GM13977 (cell line): ENCODE measurements around the gene TNFRSF8.

Experiments
- DNase-seq: peaks from one replicate; pipeline ENCODE4 v3.0.0; 2012; ENCODE audit warnings: low spot score
- in situ Hi-C: fragments of 300-500 bp; cut with MboI; formaldehyde crosslinking; loops from one replicate; pipeline ENCODE4 v1.12.0; 2022; ENCODE audit warnings: low sequenced_read_pairs, low pct_unique_long_range_greater_than_20kb, mixed read lengths, inconsistent platforms; ENCODE audit not compliant: unreplicated experiment
- TF ChIP-seq, protein P1 (sequence below): IDR thresholded peaks from 2 replicates; pipeline ENCODE4 v1.5.1; 2012; ENCODE audit warnings: mild to moderate bottlenecking, control low read depth; ENCODE audit not compliant: insufficient read depth; ENCODE audit errors: extremely low read depth, missing control alignments

The TNFRSF8 gene

DNA sequence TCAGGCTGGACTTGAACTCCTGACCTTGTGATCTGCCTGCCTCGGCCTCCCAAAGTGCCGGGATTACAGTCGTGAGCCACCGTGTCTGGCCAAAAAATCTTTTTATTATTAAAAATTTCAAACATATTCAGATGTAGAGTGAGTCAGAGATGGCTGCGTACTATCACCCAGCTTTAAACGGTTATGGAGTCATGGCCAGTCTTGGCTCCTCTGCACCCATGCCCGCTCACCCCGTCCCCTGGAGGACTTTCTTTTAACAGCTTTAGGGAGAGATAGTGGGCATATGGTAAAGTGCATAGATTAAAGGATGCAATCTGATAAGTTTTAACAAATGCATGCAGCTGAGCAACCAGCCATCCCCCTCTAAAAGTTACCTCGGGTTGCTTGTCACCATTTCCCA lies 51.8 kb downstream of the TNFRSF8 start:
- TF ChIP-seq, protein P1, sequence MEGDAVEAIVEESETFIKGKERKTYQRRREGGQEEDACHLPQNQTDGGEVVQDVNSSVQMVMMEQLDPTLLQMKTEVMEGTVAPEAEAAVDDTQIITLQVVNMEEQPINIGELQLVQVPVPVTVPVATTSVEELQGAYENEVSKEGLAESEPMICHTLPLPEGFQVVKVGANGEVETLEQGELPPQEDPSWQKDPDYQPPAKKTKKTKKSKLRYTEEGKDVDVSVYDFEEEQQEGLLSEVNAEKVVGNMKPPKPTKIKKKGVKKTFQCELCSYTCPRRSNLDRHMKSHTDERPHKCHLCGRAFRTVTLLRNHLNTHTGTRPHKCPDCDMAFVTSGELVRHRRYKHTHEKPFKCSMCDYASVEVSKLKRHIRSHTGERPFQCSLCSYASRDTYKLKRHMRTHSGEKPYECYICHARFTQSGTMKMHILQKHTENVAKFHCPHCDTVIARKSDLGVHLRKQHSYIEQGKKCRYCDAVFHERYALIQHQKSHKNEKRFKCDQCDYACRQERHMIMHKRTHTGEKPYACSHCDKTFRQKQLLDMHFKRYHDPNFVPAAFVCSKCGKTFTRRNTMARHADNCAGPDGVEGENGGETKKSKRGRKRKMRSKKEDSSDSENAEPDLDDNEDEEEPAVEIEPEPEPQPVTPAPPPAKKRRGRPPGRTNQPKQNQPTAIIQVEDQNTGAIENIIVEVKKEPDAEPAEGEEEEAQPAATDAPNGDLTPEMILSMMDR = no peak
- in situ Hi-C loops = no loop called here
- DNase-seq = no peak

DNA sequence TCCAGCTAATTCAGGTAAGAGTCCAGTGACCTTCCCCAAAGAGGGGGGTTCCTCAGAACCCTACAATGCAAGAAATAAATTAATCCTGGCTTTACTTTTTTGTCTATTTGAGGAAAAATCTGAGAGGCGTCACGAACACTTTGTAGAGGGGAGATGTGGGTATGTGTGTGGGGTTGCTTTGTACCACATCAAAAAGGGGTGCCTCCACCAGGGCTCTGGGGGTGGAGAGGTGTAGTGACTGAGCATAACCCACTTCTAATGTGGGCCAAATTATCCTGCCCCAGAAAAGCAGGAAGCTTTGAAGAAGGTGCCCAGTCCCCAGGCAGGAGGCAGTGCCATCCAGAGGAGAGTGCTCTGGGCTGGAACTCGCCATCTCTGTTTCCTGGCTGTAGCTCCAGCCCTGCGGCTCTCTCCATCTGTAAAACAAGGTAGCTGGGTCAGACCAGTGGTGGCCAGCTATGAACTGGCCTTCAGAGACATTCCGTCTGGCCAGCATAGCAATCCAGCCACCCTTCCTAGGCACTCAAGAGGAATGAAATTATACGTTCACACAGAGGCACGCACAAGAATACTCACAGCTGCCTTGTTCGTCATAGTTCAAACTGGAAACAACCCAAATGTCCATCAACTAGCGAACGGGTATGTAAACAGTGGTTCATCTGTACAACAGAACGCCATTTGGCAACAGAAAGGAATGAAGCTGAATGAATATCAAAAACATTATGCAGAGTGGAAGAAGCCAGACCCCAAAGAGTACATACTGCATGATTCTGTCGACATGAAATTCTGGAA lies 58.3 kb downstream of the TNFRSF8 start:
- TF ChIP-seq, protein P1 = no peak
- in situ Hi-C loops = no loop called here
- DNase-seq = no peak

DNA sequence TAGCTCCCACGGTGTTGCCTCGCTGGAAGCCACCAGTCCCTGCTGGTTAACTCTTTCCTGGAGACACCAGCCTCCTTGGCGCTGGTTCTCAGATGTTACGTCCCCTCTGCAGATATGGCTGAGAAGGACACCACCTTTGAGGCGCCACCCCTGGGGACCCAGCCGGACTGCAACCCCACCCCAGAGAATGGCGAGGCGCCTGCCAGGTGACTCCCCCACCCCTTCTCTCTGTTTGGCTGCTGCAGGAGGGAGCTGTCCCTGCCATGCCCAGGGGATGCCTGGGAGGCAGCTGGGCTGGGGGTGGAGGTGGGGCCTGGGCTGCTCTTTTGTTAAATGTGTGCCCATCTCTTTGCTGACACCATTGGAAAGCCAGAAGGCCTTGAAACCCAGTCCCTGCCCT lies 60.1 kb downstream of the TNFRSF8 start:
- TF ChIP-seq, protein P1 = no peak
- in situ Hi-C loops = no loop called here
- no peak for DNase-seq

DNA sequence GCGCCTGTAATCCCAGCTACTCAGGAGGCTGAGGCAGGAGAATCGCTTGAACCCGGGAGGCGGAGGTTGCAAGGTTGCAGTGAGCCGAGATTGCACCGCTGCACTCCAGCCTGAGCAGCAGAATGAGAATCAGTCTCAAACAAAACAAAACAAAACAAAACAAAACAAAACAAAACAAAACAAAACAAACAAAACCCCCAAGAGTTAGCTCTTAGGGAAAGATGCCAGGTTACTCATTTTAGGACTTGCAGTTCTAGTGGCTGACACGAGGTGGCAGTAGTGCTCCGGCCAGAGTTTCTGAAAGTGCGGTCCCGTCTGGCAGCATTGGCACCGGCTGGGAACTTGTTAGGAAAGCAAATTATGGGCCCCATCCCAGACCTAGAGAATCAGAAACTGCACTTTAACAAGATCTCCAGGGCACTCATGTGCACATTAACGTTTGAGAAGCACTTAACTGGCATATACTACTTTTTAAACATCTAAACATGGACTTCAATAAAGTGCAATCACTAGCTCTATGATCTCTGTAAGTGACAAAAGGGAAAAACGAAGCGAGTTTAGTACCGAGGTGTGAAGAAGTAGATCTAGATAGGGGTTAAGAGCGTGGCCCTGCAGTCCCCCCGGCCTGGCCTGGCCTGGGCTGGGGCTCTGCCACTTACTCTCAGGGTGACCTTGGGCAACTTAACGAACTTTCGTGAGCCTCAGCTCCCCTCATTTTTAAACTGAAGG lies 61.8 kb downstream of the TNFRSF8 start:
- DNase-seq = peak; percentile 67
- TF ChIP-seq, protein P1 = peak; percentile 92
- in situ Hi-C loops = loop anchor here (5.0 to 25.0 kb wide), 2 partner anchors 82 to 487 kb away; partner anchors contain the start of gene DHRS3

DNA sequence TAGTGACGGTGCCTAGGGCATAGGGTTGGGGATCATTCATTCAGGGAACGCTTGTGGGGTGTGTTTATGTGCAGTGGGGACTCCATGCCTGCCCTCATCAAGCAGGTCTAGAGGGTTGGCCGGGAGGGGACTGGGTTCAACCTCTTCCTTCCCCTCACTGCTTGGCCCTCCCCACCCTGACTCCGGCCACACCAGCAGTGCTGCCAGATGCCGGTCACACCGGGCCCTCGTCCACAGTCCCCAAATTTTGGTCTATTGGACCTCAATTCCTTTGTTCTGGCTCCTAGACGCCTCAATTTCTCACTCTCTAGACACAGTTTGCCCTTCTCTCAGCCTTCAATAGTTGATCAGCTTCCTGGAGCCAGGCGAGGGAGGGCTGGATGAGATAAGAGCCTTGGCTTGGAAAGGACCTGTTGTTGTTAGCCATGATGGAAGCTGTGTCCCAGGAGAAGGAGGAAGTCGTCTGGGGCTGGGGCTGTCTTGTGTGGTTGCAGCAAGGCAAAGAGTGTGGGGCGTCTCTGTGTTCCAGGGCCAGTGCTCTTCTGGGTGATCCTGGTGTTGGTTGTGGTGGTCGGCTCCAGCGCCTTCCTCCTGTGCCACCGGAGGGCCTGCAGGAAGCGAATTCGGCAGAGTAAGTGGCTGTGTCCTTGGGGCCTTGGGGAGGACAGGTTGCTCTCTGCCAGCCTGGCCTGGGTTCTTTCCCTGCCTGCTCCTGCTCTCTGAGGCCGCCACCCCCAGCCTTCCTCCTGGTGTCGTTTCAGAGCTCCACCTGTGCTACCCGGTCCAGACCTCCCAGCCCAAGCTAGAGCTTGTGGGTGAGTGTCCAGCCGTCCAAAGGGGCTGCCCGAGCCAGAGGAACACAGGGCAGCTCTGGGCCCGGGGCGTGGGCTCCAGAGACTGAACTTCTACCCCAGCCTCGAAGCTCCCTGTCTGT lies 62.6 kb downstream of the TNFRSF8 start:
- in situ Hi-C loops = loop anchor here (5.0 to 25.0 kb wide), 2 partner anchors 82 to 487 kb away; partner anchors contain the start of gene DHRS3
- TF ChIP-seq, protein P1 = no peak
- no peak for DNase-seq

DNA sequence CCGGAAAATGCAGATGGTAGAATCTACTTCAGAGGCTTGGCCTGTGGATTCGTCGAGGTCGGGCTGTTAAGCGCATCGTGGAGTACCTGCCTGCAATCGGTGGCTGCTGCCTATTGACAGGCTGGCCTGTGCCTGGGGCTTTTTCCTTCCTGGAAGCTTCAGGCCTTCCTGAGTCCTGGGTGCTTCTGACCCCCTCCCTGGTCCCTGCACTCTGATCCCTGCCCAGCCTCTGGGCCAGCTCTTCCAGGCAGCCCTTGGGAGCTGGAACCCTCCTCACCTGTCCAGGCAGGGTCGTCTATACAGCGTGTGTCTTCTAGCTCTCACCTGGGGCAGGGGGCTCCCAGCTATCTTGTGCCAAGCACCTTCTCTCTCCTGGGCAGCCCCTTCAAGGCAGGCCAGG lies 63.7 kb downstream of the TNFRSF8 start:
- DNase-seq = no peak
- in situ Hi-C loops = loop anchor here (5.0 to 25.0 kb wide), 2 partner anchors 81 to 486 kb away; partner anchors contain the start of gene DHRS3
- TF ChIP-seq, protein P1 = no peak
